GM08714 (cell line): ENCODE measurements around the gene BTD.

ENCODE experiments used
- H3K4me3 ChIP-seq: fragments of 200-500 bp; sonication (Bioruptor generic); 2 replicates; pipeline ENCODE4 v1.5.1; 2014; ENCODE audit warnings: mild to moderate bottlenecking, low read length, inconsistent platforms
- ZNF274 ChIP-seq: IDR thresholded peaks from 2 replicates; pipeline ENCODE4 v1.6.1; 2012; ENCODE audit warnings: mild to moderate bottlenecking, low read depth, low read length

The BTD gene

GRCh38 chr3:15601399-15602145 is at the start of gene BTD, which contains the start of gene HACL1:
TSS of gene BTD (plus strand) at chr3:15601745. CDS start at chr3:15635440, 33,695 bp downstream.
TSS of gene HACL1 (minus strand) at chr3:15601569. CDS start at chr3:15601463, 106 bp downstream.
- TF ChIP-seq ZNF274 = no peak
- H3K4me3 ChIP-seq = peak within 1 kb of the TSS; percentile 92

GRCh38 chr3:15551902-15552301 is 49.6 kb upstream of the BTD start:
- no peak for TF ChIP-seq ZNF274
- H3K4me3 ChIP-seq = no peak overlapping the region

- no peak for TF ChIP-seq ZNF274
- H3K4me3 ChIP-seq = no peak overlapping the region
These were observed 47.8 kb upstream of the BTD start for GRCh38 chr3:15553749-15554148.

- no peak for TF ChIP-seq ZNF274
- H3K4me3 ChIP-seq = no peak overlapping the region; the same call in 1 of the 2 replicates
These were observed 45.0 kb upstream of the BTD start for GRCh38 chr3:15556512-15556911.

GRCh38 chr3:15557511-15557946 is 44.0 kb upstream of the BTD start:
- no peak overlapping the region for H3K4me3 ChIP-seq
- no peak for TF ChIP-seq ZNF274

- TF ChIP-seq ZNF274 = no peak
- H3K4me3 ChIP-seq = no peak overlapping the region
These were observed 43.0 kb upstream of the BTD start for GRCh38 chr3:15558581-15558980.

GRCh38 chr3:15562560-15562959 is 39.0 kb upstream of the BTD start:
- TF ChIP-seq ZNF274 = no peak
- no peak overlapping the region for H3K4me3 ChIP-seq

- no peak overlapping the region for H3K4me3 ChIP-seq
- no peak for TF ChIP-seq ZNF274
These were observed 38.4 kb upstream of the BTD start for GRCh38 chr3:15563190-15563589.

GRCh38 chr3:15572138-15572537 is 29.4 kb upstream of the BTD start:
- no peak overlapping the region for H3K4me3 ChIP-seq
- no peak for TF ChIP-seq ZNF274

- H3K4me3 ChIP-seq = no peak overlapping the region
- TF ChIP-seq ZNF274 = no peak
These were observed 26.1 kb upstream of the BTD start for GRCh38 chr3:15575446-15575845.

GRCh38 chr3:15576475-15576874 is 25.1 kb upstream of the BTD start:
- TF ChIP-seq ZNF274 = no peak

GRCh38 chr3:15578289-15578867 is 23.2 kb upstream of the BTD start:
- TF ChIP-seq ZNF274 = no peak
- H3K4me3 ChIP-seq = no peak overlapping the region

More at GRCh38 chr3:15576475-15576874, 25.1 kb upstream of the BTD start:
- H3K4me3 ChIP-seq = no peak overlapping the region

GRCh38 chr3:15579051-15579450 is 22.5 kb upstream of the BTD start:
- no peak overlapping the region for H3K4me3 ChIP-seq
- no peak for TF ChIP-seq ZNF274

- no peak for TF ChIP-seq ZNF274
- no peak overlapping the region for H3K4me3 ChIP-seq
These were observed 19.8 kb upstream of the BTD start for GRCh38 chr3:15581471-15582394.
